Calu3 (cell line): ENCODE measurements around the gene PCSK5. TPM values are rescaled to one million over a fixed set of nuclear protein-coding genes. Genes with fewer than 3 reads are reported as not detected.

Experiments
- BruUV-seq: library from RNA; stranded (reverse); fragments of 400-500 nt; replicated peaks from 2 replicates; lab custom pipeline; 2021; lab: Mats Ljungman, UMichigan
- CTCF ChIA-PET: fragments of 300-600 bp; sonication (Branson Sonifier 250); formaldehyde crosslinking; loops from one replicate; lab custom pipeline; 2022; ENCODE audit warnings: antibody characterized with exemption; lab: Charles Lee
- DNase-seq: peaks from one replicate; pipeline ENCODE4 v3.0.0; 2022
- H3K27ac Mint-ChIP-seq: one replicate; pipeline ENCODE4 v1.8.0; 2022; ENCODE audit warnings: mixed read lengths; ENCODE audit not compliant: unreplicated experiment
- H3K27me3 Mint-ChIP-seq: one replicate; pipeline ENCODE4 v1.8.0; 2022; ENCODE audit warnings: mixed read lengths; ENCODE audit not compliant: unreplicated experiment
- H3K36me3 Mint-ChIP-seq: one replicate; pipeline ENCODE4 v1.8.0; 2022; ENCODE audit warnings: mild to moderate bottlenecking, moderate library complexity, mixed read lengths; ENCODE audit not compliant: insufficient read depth, unreplicated experiment
- H3K4me1 Mint-ChIP-seq: one replicate; pipeline ENCODE4 v1.8.0; 2022; ENCODE audit warnings: mild to moderate bottlenecking, low read depth, mixed read lengths; ENCODE audit not compliant: unreplicated experiment
- H3K4me3 Mint-ChIP-seq: one replicate; pipeline ENCODE4 v1.8.0; 2022; ENCODE audit warnings: mild to moderate bottlenecking, low read depth, moderate library complexity, mixed read lengths; ENCODE audit not compliant: unreplicated experiment
- H3K9me3 Mint-ChIP-seq: one replicate; pipeline ENCODE4 v1.8.0; 2022; ENCODE audit warnings: low read depth, mixed read lengths; ENCODE audit not compliant: unreplicated experiment
- CTCF ChIP-seq: fragments of 200-600 bp; IDR thresholded peaks from one replicate; pipeline ENCODE4 v1.8.0; 2022; ENCODE audit warnings: antibody characterized with exemption; ENCODE audit not compliant: unreplicated experiment
- intact Hi-C: fragments of 100-400 bp; cut with micrococcal nuclease; formaldehyde crosslinking; loops from one replicate; pipeline ENCODE4 v1.10.0; 2022; ENCODE audit not compliant: unreplicated experiment
- total RNA-seq: library from RNA; stranded (reverse); gene quantifications from 2 replicates; pipeline ENCODE4 v1.2.3, GENCODE V29; 2022

The PCSK5 gene
- total RNA-seq, 1 experiment from 2014 or later, result 38.4 TPM

GRCh38 chr9:76153339-76153738 is 262.9 kb downstream of the PCSK5 start:
- H3K27ac Mint-ChIP-seq, result no peak overlapping the region
- intact Hi-C loops, result no loop called here

GRCh38 chr9:76153902-76154629 is 263.6 kb downstream of the PCSK5 start:
- no peak for TF ChIP-seq CTCF
- BruUV-seq, result no TSS peak
- no peak for DNase-seq
- intact Hi-C loops, result no loop called here
- Mint-ChIP-seq H3K36me3 (peaks cover 1% of the 10 kb centered on the region), H3K4me3 (no peak overlapping the region), H3K9me3 (no peaks in the 10 kb centered on the region), H3K27ac (no peak overlapping the region), H3K4me1 (peaks cover 12% of the 10 kb centered on the region), H3K27me3 (no peaks in the 10 kb centered on the region)
- CTCF ChIA-PET, result no interaction called here

More at GRCh38 chr9:76153339-76153738, 262.9 kb downstream of the PCSK5 start:
- no peaks in the 10 kb centered on the region for H3K9me3 Mint-ChIP-seq
- no peaks in the 10 kb centered on the region for H3K27me3 Mint-ChIP-seq
- no peaks in the 10 kb centered on the region for H3K36me3 Mint-ChIP-seq
- CTCF ChIA-PET, result no interaction called here
- BruUV-seq, result no TSS peak
- DNase-seq, result no peak
- H3K4me3 Mint-ChIP-seq, result no peak overlapping the region
- H3K4me1 Mint-ChIP-seq, result peaks cover 8% of the 10 kb centered on the region
- no peak for TF ChIP-seq CTCF

- intact Hi-C loops, result no loop called here
- DNase-seq, result no peak
- H3K36me3 Mint-ChIP-seq, result peaks cover 12% of the 10 kb centered on the region
- no peak overlapping the region for H3K27ac Mint-ChIP-seq
- no peak overlapping the region for H3K4me3 Mint-ChIP-seq
- BruUV-seq, result no TSS peak
- peaks cover 16% of the 10 kb centered on the region for H3K4me1 Mint-ChIP-seq
- H3K27me3 Mint-ChIP-seq, result no peaks in the 10 kb centered on the region
- CTCF ChIA-PET, result no interaction called here
- H3K9me3 Mint-ChIP-seq, result no peaks in the 10 kb centered on the region
- TF ChIP-seq CTCF, result no peak
These were observed 264.9 kb downstream of the PCSK5 start for GRCh38 chr9:76155361-76155760.

GRCh38 chr9:76158713-76159112 is 268.2 kb downstream of the PCSK5 start:
- no peak for DNase-seq
- Mint-ChIP-seq H3K36me3 (peaks cover 20% of the 10 kb centered on the region), H3K4me3 (no peak overlapping the region), H3K4me1 (peaks cover 16% of the 10 kb centered on the region), H3K27me3 (no peaks in the 10 kb centered on the region), H3K27ac (no peak overlapping the region), H3K9me3 (no peaks in the 10 kb centered on the region)
- BruUV-seq, result no TSS peak
- intact Hi-C loops, result no loop called here
- CTCF ChIA-PET, result interaction anchor here (1.0 kb wide), 1 partner anchor 144 kb away, joined by 3 read pairs; no protein-coding TSS in a partner anchor
- no peak for TF ChIP-seq CTCF
